G401.6 (cell line): ENCODE data around the gene GNPNAT1.
A peak's percentile ranks its signal among the peaks of the same experiment; 100 is the strongest.

Source experiments
- FAIRE-seq: peaks from 2 replicates; lab custom pipeline; 2012; peaks lifted over from hg19 to GRCh38; lab: Jason Lieb, UNC

The GNPNAT1 gene

DNA sequence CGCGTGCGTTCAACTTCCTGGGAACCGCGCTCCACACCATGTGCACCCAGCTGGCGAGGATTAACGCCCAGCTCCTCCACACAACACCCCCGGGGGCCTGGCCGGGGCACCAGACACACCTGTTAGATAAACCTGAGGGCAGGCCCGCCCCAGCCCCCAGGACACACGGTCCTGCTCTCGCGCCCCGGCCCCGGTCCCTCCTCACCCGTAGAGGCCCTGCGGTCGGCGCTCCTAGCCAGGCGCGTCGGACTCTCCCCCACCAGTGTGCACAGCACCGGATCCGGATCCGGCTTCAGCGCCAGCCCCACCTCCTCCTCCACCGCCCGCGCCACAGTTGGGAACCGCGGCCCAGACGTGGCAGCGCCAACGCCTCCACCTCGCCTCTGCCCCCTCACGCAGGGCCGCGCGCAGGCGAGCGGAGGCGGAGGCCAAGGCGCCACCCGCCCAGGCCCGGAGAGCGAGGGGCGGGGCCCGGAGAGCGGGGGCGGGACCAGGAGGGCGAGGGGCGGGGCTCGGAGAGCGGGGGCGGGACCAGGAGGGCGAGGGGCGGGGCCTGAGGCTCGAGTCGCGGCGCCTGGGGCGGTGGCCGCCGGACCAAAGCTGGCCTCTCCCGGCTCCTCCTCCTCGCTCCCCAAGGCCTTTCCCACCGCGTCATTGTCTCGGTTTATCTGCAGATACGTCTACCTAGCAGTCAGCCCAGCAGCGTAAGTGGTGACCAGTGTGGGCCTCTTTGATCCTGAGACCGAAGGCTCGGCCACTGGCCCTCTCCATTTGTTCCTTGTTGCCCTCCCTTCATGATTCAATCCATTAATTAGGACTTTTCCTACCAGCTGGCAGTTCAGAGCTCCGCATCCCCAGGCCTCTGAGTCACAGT, at the start of gene GNPNAT1:
Gene GNPNAT1 (minus strand): TSS at position 385 of the 874 bp plus-strand sequence. CDS start 6,957 bp downstream, outside the sequence.
- FAIRE-seq: no peak

DNA sequence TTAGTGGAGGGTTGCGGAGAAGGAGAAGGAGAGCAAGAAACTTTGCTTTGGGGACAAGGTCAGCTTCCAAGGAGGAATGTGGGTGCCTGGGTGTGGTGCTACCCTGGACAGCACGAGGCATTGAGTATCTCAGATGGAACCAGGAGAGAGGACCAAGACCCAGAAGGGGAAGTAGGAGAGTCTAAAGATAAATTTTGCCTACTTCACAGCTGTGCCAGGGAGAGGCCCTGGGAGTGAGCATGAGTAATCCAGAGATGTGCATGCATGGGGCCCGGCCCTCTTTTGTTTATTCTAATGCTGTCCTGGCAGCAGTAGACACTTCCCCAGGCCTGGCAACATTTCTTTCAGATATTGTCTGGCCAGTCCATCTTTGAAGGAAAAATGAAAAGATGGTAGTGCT, 49.5 kb upstream of the GNPNAT1 start:
- FAIRE-seq: no peak

DNA sequence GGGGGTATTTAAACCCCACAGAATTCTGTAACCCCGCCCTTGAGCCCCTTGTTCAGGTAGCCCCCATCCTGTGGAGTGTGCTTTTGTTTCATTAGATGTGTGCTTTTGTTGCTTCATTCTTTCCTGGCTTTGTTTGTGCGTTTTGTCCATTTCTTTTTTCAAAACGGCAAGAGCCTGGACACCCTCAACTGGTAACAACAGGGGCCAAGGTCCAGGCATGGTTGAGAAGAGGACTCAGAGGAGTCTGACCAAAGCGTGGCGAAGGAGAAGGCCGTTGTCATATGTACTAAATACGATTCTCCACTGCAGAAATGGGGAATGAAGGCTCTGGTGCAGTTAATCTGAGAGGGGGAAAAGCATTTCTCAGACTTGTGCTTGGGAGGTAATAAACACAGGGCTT, 46.0 kb upstream of the GNPNAT1 start:
- no peak for FAIRE-seq

DNA sequence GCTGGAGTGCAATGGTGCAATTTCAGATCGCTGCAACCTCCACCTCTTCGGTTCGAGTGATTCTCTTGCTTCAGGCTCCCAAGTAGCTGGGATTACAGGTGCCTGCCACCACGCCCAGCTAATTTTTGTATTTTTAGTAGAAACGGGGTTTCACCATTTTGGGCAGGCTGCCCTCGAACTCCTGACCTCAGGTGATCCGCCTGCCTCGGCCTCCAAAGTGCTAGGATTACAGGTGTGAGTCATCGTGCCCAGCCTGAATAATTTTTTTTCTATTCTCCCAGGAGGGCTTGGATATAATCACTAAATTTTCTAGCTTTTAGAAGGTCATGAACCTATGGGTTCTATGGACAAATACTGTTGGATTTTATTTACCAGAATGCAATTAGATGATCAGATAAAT, 44.7 kb upstream of the GNPNAT1 start:
- peak; percentile 93 for FAIRE-seq

DNA sequence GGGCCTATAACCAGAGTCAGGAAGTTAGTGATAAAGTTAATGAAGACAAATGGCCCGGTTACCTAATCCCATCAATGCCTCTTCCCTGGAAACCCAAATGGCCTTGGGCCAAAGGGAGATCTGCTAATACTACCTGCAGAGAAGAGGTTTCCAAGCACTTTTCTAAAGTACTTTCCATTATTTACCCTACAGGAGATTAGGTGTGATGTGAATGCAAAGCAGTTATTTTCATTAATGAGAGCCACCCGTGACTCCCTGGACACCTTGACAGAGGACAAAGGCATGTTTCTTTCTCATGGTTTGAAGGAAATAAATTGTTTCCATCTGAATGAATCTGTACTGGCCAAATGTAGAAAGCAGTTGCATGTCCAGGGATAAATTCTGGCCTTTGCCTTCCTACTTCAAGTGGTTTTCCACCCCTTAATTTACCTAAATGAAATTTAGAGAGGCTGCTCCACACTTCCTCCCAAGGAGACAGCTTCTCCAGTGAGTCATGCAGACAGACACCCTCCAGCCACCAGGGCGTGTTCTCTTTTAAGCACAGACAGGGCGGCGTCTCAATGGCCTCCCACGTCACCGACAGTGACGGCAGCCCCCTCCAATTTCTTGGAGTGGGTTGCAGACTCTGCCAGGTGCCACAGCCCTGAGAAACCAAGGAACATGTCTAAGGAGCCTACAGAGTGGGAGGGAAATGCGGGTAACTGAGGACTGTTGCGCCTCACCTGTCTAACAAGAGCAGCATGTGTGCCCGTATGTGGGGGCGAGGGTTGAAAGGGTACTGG, 43.9 kb upstream of the GNPNAT1 start:
- peak; percentile 100 for FAIRE-seq

DNA sequence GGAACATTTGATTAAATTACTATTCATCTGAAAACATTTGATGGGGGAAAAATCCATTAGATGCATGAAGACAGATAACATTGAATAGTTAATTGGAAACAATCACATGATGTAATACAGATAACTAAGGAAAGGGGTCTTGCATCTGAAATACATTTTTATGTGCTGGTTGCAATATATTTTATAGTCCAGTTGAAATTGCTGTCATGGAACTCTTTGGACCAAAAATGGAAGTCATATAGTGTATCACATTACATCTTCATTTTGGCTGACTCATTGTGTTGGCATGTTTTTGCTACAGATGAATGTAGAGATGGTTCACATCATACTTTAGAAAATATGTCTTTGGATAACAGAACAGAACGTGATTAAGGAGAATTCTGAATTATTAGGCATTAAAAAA, 43.0 kb upstream of the GNPNAT1 start:
- no peak for FAIRE-seq

DNA sequence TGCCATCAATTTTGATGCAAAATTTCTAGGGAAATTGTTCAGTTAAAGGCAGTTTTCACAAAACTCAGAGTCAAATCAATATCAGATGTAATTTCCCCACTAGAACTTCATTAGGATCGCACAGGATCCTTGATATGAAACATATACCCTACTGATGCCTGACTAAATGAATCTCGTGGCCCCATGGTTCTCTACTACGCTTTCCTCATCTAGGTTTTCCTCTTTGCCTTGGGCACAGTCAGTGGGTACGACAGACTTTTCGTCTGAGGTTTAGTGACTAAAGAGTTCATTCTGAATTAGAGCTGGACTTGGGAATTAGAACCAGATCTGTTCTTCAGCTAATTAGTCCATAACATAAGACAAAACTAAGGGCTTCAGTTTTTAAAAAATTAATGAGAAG, 42.5 kb upstream of the GNPNAT1 start:
- FAIRE-seq: no peak

DNA sequence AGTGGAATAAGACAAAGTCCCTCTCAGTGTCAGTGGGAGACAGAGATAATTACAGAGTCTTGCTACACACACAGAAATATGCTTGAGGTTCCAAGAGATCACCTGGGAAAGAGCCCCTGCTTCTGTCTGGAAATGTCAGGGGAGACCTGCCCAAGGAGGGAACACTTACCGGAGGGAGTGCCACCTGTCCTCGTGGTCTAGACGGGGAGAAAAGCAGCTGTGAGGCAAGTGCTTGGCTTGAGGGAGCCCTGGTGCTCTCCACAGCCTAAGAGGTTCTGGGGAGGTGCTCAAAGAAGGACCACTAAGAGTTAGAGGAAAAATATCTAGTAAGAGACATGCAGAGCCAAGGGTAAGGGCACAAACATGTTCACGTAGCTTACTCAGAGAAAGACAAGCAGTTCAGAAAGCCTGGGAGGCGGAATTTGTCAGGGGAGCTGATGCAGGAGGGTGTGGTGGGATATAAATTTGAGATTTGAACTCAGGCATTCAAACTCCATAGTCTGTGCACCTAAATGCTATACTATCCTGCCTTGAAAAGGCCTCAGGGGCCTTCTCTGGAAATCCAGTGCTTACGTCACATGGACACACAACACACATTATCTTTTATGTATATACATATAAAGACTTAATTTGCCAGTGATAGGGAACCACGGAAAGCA, 38.2 kb upstream of the GNPNAT1 start:
- peak; percentile 17 for FAIRE-seq

DNA sequence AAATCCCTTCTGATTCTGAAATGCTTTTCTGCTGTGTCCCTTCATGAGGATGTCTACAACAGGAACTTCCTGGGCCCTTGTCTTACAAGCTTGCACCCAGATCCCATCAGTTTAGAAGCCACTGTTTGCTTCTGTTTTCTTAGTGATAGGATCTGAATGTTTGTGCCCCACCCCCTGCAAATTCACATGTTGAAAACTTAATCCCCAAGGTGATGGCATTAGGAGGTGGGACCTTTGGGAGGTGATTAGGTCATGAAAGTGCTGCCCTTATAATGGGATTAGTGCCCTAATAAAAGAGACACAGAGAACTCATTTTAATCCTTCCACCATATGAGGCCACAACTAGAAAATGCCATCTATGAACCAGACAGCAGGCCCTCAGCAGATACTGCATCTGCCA, 36.0 kb upstream of the GNPNAT1 start:
- FAIRE-seq: peak; percentile 94

DNA sequence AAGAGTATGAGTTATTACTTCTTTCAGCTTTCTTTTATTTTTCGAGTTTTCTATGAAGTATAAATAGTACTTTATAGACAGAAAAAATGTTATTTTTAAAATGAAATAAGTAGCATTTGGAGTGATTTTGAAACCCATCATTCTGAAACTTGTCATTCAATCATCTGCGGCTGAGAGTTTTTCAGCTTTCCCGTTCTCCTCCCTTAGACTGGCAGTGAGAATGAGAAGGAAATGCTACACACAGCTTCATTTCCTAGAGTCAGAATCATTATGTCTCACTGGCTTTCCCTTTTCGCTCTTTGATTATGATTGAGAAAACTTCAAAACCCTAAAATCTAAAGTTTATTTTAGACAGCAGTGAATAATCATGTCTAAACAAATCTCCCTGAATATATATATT, 33.7 kb upstream of the GNPNAT1 start:
- no peak for FAIRE-seq

DNA sequence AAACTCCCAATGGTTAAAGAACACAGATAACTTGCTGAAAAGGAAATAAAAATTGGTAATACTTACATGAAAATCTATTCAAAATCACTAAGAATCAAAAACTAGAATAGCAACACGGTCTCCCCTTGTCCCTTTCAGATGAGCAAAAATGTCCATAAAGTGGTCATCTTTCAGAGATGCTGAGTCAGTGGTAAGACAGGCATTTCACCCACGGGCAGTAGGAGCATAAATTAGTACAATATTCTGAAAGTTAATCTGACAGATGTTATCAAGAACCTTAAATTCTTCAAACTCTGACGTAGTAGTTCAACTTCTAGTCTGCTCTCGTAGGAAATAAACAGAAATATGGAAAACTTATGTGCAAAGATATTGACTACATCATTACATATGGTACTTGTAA, 33.1 kb upstream of the GNPNAT1 start:
- FAIRE-seq: no peak

DNA sequence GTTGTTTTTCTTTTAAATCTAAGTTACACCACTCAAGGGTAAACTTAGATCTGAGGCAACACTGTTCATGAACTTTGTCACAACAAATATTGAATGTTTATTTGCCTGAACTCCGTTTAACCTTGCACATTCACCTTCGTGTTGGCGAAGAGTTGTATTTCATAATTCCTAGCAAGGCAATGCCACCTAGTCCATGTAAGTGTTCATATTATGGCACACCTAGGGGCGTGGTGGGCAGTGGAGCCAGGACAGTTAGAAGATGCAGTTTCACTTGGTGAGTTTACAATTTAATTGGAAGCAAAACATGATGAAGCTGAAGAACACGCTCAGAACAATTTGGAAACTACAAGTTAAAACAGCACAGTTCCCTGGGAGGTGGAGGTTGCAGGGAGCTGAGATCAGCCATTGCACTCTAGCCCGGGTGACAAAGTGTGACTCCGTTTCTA, 30.4 kb upstream of the GNPNAT1 start:
- FAIRE-seq: no peak

DNA sequence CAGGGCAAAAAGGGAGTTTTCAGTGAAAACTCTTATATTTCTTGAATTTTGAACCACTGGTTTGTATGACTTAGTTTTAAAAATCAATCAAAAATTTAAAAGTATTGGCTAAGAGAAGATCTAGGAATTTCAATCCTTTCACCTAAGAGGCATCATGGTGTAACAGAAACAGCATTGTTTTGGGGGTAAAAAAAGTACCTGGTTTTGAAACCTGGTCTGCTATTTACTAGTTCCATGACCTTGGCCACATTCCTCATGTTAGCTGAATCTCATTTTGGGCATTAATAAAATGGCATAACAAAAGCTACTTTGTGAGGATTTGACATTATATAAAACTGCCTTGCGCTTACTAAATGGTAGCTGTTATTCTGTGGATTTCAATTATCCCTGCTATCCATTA, 16.7 kb upstream of the GNPNAT1 start:
- no peak for FAIRE-seq

DNA sequence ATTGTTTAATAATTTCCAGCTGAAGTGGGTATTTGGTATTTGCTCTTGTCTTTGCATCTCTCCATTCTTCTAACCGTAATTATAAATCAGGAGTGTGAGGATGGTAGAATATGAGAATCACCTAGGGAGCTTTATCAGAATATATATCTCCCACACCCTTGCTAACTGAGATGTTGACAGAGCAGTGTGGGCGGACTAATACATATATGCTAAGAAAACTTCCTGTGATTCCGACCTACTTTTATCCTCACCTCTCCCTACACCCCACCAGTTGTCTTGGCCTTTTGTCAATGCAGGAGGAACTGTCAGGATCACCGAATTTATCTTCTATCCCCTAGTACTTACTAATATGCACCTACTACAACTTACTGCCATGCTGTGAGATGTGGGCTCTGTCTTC, 14.7 kb upstream of the GNPNAT1 start:
- no peak for FAIRE-seq

DNA sequence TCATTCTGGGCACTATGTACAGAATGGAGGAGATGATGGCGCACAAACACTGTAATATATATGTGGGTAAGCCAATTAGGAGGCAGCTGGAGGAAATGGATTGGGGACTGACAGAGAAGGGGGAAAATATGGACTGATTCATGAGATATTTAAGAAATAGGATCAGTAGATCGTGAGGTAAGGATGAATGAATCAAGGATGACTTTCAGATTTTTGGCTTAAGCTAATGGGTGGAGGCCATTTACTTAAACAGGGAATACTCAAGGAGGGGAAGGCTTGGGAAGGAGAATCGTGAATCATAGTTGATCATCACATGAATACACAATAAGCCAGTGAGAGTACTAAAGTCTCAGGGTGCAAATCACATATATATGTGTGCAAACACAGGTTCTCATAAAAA, 11.2 kb upstream of the GNPNAT1 start:
- FAIRE-seq: no peak

DNA sequence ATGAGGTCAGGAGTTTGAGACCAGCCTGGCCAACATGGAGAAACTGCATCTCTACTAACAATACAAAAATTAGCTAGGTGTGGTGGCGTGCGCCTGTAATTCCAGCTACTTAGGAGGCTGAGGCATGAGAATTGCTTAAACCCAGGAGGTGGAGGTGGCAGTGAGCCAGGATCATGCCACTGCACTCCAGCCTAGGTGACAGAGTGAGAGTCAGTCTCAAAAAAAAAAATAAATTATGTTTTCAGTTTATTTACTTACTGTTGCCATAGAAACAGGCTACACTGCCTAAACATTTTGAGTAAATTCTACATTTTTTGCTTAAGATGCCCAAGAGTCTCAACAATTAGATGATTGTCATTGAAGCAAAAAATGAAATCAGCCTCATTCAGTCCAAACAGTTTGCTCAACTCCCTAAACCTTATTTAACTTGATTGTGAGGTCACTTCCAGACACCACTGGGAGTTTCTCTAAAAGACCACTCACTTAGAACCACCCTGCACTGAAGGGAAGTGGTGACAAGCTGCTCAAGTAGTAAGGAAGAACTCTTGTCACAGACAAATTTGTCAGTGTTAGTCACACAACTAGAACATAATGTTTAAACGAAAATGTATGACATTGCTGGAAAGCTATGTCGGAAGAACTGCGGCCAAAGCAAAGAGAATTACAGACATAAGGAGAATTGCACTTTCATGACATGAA, 9.8 kb upstream of the GNPNAT1 start:
- FAIRE-seq: no peak

DNA sequence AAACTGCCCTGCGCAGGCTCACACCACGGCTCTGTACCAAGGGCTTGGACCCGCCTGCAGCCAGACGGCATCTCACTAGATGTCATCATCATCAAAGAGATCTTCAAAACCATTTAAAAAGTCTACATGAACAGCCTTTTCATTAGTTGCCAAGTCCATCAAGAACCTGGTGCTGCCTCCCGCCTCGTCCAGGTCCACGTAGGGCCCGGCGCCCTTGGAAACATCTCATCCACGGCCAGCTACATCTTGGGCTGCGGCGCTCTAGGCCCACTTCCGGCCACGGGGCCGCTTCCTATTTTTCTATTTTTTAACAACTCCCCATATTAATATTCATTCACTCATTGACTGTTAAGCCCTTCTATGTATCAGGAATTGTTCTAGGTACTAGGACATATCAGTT, 7.4 kb upstream of the GNPNAT1 start:
- no peak for FAIRE-seq

DNA sequence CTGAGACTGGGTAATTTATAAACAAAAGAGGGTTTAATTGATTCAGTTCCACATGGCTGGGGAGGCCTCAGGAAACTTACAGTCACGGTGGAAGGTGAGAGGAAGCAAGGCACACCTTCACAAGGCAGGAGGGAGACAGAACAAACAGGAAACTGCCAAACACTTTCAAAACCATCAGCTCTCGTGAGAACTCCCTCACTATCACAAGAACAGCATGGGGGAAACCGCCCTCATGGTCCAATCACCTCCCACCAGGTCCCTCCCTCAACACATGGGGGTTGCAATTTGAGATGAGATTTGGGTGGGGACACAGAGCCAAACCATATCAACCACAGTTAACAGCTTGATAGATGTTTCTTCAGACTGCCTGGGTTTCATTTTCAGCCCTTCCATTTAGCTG, 6.2 kb upstream of the GNPNAT1 start:
- no peak for FAIRE-seq

DNA sequence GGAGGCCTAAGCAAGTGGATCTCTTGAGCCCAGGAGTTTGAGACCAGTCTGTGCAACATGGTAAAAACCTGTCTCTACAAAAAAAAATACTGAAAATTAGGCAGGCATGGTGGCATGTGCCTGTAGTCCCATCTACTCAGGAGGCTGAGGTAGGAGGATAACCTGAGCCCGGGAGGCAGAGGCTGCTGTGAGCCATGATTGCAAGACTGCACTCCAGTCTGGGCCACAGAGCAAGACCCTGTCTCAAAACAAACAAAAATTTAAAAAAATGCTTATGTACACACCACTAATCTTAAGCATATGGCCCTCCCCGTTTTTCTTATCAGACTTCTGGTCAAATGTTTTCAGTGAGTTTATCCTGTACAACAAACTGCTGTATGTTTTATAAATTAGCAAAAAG, 1.7 kb upstream of the GNPNAT1 start:
- no peak for FAIRE-seq

DNA sequence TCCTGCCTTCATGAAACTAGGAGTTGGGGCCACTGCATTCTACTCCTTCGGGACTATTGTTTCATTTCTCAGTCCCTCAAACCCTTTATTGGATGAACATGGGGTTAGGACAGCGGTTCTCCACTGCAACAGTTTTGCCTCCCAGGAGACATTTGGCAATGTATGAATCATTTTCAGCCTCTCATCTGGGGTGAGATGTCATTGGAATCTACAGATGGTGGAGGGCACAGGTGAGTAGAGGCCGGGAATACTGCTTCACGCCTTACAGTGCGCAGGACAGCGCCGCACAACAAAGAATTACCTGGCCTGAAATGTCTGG, 649 bp upstream of the GNPNAT1 start:
- no peak for FAIRE-seq

DNA sequence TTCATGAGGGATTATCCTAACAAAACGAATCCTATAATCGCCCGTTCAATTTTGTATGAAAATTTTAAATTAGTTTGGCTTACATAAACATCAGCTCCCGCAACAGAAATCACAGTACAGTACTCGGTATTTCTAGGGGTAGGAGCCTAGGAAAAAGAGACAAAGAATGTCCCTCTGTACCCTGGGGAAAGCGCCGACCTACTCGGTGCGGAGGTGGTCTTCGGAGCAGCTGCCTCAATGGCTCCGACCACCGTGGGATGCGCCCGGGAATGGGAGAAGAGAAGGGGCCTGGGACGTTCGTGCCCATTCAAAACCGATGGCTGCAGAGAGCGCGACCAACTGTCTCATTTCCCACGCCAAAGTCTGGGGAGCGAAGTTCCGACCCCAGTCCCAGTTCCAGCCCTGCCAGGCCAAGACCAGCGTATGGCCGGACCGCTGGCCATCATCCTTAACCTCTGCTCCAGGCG, 618 bp downstream of the GNPNAT1 start:
- FAIRE-seq: no peak

DNA sequence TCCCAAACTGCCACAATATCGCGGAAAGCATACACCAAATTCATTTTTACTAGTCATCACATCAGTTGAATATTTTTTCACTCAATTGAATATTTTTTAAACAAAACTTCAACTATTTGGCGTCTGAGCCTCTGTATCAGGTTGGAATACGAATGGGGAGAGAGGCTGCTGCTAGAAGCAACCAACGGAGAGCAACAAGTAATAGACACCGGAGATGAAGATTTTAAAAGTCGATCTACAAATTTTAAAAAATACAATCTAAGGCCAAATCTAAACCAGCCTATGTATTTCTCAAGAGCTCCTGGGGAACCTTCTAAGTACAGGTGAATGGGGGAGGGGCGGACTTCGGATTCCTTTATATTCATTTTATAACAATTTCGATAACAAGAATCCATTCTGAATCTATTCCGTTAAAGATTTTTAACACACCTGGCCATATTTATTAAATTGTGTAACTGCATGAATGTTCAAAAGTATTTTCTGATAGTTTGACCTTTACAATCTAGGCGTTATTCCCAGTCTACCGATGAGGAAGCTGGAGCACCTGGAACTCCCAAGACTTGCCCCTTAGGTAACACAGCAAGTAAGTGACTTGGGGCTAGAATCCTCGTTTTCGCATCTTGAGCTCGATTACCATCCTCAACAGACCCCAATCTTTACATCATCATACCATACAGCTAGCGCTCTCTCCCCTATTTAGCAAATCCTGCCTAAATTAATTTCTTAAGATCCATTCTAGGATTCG, 1.2 kb downstream of the GNPNAT1 start:
- no peak for FAIRE-seq
